Cortex of kidney (tissue), 1 donor: ENCODE data around the gene NOM1.
"Not testable (repeated sequence)": the region's sequence is repeated elsewhere in the genome, so short reads cannot be mapped to it uniquely, and the experiment has no call there.

ENCODE experiments used
- DNase-seq: peaks from one replicate; lab custom pipeline; 2025; lab: John Stamatoyannopoulos, UW

NOM1 gene

GRCh38 chr7:156940421-156941122 is 8.9 kb upstream of the NOM1 start:
- no peak for DNase-seq

GRCh38 chr7:156941393-156942182 is 7.9 kb upstream of the NOM1 start:
- no peak for DNase-seq

GRCh38 chr7:156942708-156943090 is 6.8 kb upstream of the NOM1 start:
- no peak for DNase-seq

GRCh38 chr7:156943091-156944041 is 6.1 kb upstream of the NOM1 start:
- DNase-seq, result no peak

- DNase-seq, result no peak
Measured at GRCh38 chr7:156944876-156945275, 4.6 kb upstream of the NOM1 start.

- DNase-seq, result no peak
Measured at GRCh38 chr7:156947120-156947843, 2.2 kb upstream of the NOM1 start.

- DNase-seq, result no peak
Measured at GRCh38 chr7:156948361-156948760, 1.2 kb upstream of the NOM1 start.

GRCh38 chr7:156950381-156950858 is 908 bp downstream of the NOM1 start:
- no peak for DNase-seq

- not testable (repeated sequence) for DNase-seq
Measured at GRCh38 chr7:156953215-156953614, 3.7 kb downstream of the NOM1 start.

- DNase-seq, result no peak
Measured at GRCh38 chr7:156954941-156955340, 5.4 kb downstream of the NOM1 start.

- no peak for DNase-seq
Measured at GRCh38 chr7:156956727-156957126, 7.2 kb downstream of the NOM1 start.

- DNase-seq, result no peak
Measured at GRCh38 chr7:156962145-156962544, 12.6 kb downstream of the NOM1 start.

GRCh38 chr7:156962897-156963296 is 13.4 kb downstream of the NOM1 start:
- DNase-seq, result no peak

- DNase-seq, result no peak
Measured at GRCh38 chr7:156963472-156963871, 14.0 kb downstream of the NOM1 start.

GRCh38 chr7:156964971-156965370 is 15.5 kb downstream of the NOM1 start:
- no peak for DNase-seq

- DNase-seq, result no peak
Measured at GRCh38 chr7:156966387-156966786, 16.9 kb downstream of the NOM1 start.

- DNase-seq, result no peak
Measured at GRCh38 chr7:156968183-156968582, 18.7 kb downstream of the NOM1 start.

GRCh38 chr7:156969972-156970420 is 20.5 kb downstream of the NOM1 start:
- no peak for DNase-seq

GRCh38 chr7:156975620-156976019 is 26.1 kb downstream of the NOM1 start:
- no peak for DNase-seq

GRCh38 chr7:156979007-156979606 is 29.6 kb downstream of the NOM1 start:
- no peak for DNase-seq

GRCh38 chr7:156979711-156980110 is 30.2 kb downstream of the NOM1 start:
- DNase-seq, result no peak
